Calu3 (cell line): ENCODE data around the gene PARVB. TPM values are rescaled to one million over a fixed set of nuclear protein-coding genes. Genes with fewer than 3 reads are reported as not detected.

Source experiments
- BruUV-seq: library from RNA; stranded (reverse); fragments of 400-500 nt; replicated peaks from 2 replicates; lab custom pipeline; 2021; lab: Mats Ljungman, UMichigan
- CTCF ChIA-PET: fragments of 300-600 bp; sonication (Branson Sonifier 250); formaldehyde crosslinking; loops from one replicate; lab custom pipeline; 2022; ENCODE audit warnings: antibody characterized with exemption; lab: Charles Lee
- DNase-seq: peaks from one replicate; pipeline ENCODE4 v3.0.0; 2022
- H3K27ac Mint-ChIP-seq: one replicate; pipeline ENCODE4 v1.8.0; 2022; ENCODE audit warnings: mixed read lengths; ENCODE audit not compliant: unreplicated experiment
- H3K27me3 Mint-ChIP-seq: one replicate; pipeline ENCODE4 v1.8.0; 2022; ENCODE audit warnings: mixed read lengths; ENCODE audit not compliant: unreplicated experiment
- H3K36me3 Mint-ChIP-seq: one replicate; pipeline ENCODE4 v1.8.0; 2022; ENCODE audit warnings: mild to moderate bottlenecking, moderate library complexity, mixed read lengths; ENCODE audit not compliant: insufficient read depth, unreplicated experiment
- H3K4me1 Mint-ChIP-seq: one replicate; pipeline ENCODE4 v1.8.0; 2022; ENCODE audit warnings: mild to moderate bottlenecking, low read depth, mixed read lengths; ENCODE audit not compliant: unreplicated experiment
- H3K4me3 Mint-ChIP-seq: one replicate; pipeline ENCODE4 v1.8.0; 2022; ENCODE audit warnings: mild to moderate bottlenecking, low read depth, moderate library complexity, mixed read lengths; ENCODE audit not compliant: unreplicated experiment
- H3K9me3 Mint-ChIP-seq: one replicate; pipeline ENCODE4 v1.8.0; 2022; ENCODE audit warnings: low read depth, mixed read lengths; ENCODE audit not compliant: unreplicated experiment
- intact Hi-C: fragments of 100-400 bp; cut with micrococcal nuclease; formaldehyde crosslinking; loops from one replicate; pipeline ENCODE4 v1.10.0; 2022; ENCODE audit not compliant: unreplicated experiment
- total RNA-seq: library from RNA; stranded (reverse); gene quantifications from 2 replicates; pipeline ENCODE4 v1.2.3, GENCODE V29; 2022
- TF ChIP-seq, protein P1 (sequence below): fragments of 200-600 bp; IDR thresholded peaks from one replicate; pipeline ENCODE4 v1.8.0; 2022; ENCODE audit warnings: antibody characterized with exemption; ENCODE audit not compliant: unreplicated experiment

Gene PARVB
- total RNA-seq, 1 experiment from 2014 or later, result 15.6 TPM

DNA sequence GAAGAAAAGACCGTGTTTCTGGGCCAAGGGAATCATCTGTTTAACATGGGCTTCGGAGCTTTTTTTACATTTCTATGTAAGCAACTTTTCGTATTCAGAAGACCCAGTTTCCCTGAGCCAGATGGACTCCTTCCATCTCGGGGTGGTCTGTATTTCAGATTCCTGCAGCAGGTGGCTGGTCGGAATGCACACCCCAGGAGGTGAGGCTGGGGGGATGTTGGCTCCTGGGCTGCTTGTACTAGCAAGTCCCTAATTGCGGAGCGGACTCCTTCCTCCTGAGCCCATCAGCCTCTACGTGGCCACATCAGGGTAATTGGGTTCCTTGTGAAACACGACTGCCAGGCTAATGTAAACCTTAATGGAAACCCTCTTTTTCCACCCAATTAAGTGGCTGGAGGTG is 58.7 kb downstream of the PARVB start:
- no peaks in the 10 kb centered on the region for H3K36me3 Mint-ChIP-seq
- H3K9me3 Mint-ChIP-seq, result no peaks in the 10 kb centered on the region
- DNase-seq, result no peak
- intact Hi-C loops, result no loop called here
- no peaks in the 10 kb centered on the region for H3K27me3 Mint-ChIP-seq
- CTCF ChIA-PET, result interaction anchor here (0.8 to 2.3 kb wide), 2 partner anchors 90 to 545 kb away, joined by 4 to 8 read pairs; no protein-coding TSS in a partner anchor
- H3K4me3 Mint-ChIP-seq, result no peak overlapping the region
- H3K27ac Mint-ChIP-seq, result no peak overlapping the region
- no TSS peak for BruUV-seq
- H3K4me1 Mint-ChIP-seq, result peaks cover 7% of the 10 kb centered on the region
- TF ChIP-seq, protein P1, sequence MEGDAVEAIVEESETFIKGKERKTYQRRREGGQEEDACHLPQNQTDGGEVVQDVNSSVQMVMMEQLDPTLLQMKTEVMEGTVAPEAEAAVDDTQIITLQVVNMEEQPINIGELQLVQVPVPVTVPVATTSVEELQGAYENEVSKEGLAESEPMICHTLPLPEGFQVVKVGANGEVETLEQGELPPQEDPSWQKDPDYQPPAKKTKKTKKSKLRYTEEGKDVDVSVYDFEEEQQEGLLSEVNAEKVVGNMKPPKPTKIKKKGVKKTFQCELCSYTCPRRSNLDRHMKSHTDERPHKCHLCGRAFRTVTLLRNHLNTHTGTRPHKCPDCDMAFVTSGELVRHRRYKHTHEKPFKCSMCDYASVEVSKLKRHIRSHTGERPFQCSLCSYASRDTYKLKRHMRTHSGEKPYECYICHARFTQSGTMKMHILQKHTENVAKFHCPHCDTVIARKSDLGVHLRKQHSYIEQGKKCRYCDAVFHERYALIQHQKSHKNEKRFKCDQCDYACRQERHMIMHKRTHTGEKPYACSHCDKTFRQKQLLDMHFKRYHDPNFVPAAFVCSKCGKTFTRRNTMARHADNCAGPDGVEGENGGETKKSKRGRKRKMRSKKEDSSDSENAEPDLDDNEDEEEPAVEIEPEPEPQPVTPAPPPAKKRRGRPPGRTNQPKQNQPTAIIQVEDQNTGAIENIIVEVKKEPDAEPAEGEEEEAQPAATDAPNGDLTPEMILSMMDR, result no peak

DNA sequence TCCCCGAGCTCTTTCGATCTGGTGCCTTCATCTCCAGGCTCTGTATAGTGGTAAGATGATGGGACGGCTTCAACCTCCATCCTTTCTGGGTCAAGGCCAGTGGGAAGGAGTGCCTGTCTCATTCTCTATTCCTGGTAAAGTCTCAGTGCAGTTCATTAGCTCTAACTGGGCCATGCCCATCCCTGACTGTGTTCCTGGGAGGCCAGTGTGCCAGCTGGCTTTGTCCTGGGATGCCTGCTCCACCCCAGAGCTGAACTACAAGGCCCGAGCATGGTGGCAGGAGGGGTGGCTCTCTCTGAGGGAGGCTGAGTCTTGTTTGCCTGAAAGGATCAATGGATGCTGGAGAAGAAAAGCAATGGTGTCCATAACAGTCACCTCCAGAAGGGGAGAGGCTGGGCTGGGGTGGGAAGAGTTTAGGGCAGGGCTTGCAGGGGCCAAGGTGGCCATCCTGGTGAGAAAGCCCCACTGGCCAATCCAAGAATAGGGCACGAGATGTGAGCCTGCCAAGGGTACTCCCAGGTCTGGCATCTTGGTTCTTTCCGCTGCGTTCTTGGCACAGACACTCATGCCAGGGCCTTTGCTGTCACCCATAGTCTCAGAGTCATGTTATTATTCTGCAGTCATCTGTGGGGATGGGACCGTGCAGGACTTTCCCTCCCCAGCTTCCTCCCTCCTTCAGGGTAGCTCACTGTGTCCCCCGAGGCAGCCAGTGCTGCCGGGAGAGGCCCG is 60.1 kb downstream of the PARVB start:
- CTCF ChIA-PET, result interaction anchor here (2.3 kb wide), 1 partner anchor 91 kb away, joined by 8 read pairs; no protein-coding TSS in a partner anchor
- TF ChIP-seq, protein P1, result no peak
- DNase-seq, result no peak
- Mint-ChIP-seq H3K27ac (no peak overlapping the region), H3K9me3 (no peaks in the 10 kb centered on the region), H3K27me3 (no peaks in the 10 kb centered on the region), H3K4me1 (peaks cover 7% of the 10 kb centered on the region), H3K4me3 (no peak overlapping the region), H3K36me3 (no peaks in the 10 kb centered on the region)
- intact Hi-C loops, result no loop called here
- BruUV-seq, result no TSS peak

DNA sequence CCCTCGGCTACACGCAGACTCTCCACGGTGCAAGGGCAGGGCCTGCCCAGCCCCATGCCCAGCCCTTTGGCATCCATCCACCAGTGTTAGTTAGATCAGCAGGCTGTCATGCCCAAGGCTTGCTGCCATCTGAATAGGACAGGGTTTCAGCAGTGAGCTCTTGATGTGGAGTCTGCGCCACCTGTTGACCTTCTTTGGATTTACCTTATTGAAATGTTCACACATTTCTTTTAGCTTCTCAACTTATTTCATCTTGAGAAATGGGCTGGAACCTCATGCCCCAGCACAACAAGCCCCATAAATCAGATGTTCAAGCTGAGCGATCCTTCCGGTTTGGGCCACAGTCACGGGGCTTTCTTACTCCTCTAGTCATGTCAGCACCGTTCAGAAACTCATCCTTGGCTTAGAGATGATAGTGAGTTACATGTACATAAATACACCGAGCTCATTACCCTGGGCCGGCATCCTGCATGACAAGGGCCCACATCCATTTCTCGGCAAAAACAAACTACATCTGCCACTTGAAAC is 61.7 kb downstream of the PARVB start:
- H3K9me3 Mint-ChIP-seq, result no peaks in the 10 kb centered on the region
- TF ChIP-seq, protein P1, result peak; percentile 56
- peak; percentile 66 for DNase-seq
- H3K27me3 Mint-ChIP-seq, result no peaks in the 10 kb centered on the region
- intact Hi-C loops, result no loop called here
- CTCF ChIA-PET, result interaction anchor here (0.5 to 2.3 kb wide), 12 partner anchors 11 to 607 kb away, joined by 3 to 56 read pairs (median 4); no protein-coding TSS in a partner anchor
- H3K4me1 Mint-ChIP-seq, result peaks cover 7% of the 10 kb centered on the region
- no TSS peak for BruUV-seq
- no peak overlapping the region for H3K27ac Mint-ChIP-seq
- H3K36me3 Mint-ChIP-seq, result no peaks in the 10 kb centered on the region
- H3K4me3 Mint-ChIP-seq, result no peak overlapping the region

DNA sequence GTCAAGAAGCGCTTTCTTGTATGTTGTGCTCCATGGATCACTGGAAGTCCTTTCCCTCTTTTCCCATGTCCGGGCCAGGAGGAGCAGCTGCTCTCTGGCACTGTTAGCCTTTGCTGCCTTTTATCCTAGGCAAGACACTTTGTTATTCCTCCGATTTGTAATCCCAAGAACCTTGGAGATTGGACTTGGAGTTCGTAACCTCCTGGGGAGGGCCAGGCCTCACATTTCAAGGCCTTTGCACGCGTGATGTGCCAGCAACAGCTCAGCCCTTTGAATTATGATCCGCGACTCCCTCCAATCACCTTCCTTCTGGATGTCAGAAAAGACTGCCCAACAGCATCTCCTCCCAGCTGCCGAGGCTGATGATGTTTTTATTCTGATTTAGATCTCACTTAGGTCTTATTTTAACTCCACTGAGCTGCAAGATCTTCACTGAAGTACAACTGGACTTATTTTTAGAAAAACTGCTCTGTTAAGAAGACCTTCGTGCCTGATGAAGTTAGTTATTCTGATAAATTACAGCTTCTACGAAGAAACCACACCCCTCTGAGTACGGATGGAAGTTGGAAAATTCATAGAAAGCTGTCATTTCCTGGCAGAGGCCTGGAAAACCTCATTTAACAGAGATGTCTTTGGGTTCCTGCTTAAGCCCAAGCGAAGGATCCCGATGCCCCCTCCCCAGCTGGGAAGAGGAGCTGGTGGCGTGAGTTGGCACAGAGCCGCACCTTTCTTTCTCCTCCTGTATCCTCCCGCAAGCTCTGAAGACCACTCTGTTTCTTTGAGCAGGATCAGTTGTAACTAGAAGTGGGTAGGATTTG is 62.4 kb downstream of the PARVB start:
- intact Hi-C loops, result no loop called here
- H3K36me3 Mint-ChIP-seq, result no peaks in the 10 kb centered on the region
- TF ChIP-seq, protein P1, result no peak
- BruUV-seq, result no TSS peak
- CTCF ChIA-PET, result interaction anchor here (0.6 to 2.3 kb wide), 12 partner anchors 11 to 545 kb away, joined by 3 to 56 read pairs (median 4); no protein-coding TSS in a partner anchor
- peaks cover 7% of the 10 kb centered on the region for H3K4me1 Mint-ChIP-seq
- no peaks in the 10 kb centered on the region for H3K27me3 Mint-ChIP-seq
- no peak for DNase-seq
- H3K27ac Mint-ChIP-seq, result no peak overlapping the region
- H3K4me3 Mint-ChIP-seq, result no peak overlapping the region
- H3K9me3 Mint-ChIP-seq, result no peaks in the 10 kb centered on the region
